Spleen (tissue), 11 donors: ENCODE data around the gene ORC4. TPM values are rescaled to one million over a fixed set of nuclear protein-coding genes. Genes with fewer than 3 reads are reported as not detected.
"Not testable (repeated sequence)": the region's sequence is repeated elsewhere in the genome, so short reads cannot be mapped to it uniquely, and the experiment has no call there.

Experiments
- DNase-seq: peaks from one replicate; pipeline ENCODE4 v3.0.0-alpha.2; 2020
- H3K27ac ChIP-seq, 8 donors: fragments of 200-600 bp; sonication (generic) in 7 of 8; 1 replicate in 4 of 8; 2 replicates in 4 of 8; pipeline versions ENCODE4 v1.5.0 to v1.8.0; 2016 to 2021; ENCODE audit warnings: inconsistent platforms in 4 of 8, mild to moderate bottlenecking in 4 of 8, moderate library complexity in 1 of 8
- H3K27me3 ChIP-seq, 7 donors: fragments of 200-600 bp; sonication (generic) in 6 of 7; replicated peaks in 1 of 7; 1 replicate in 4 of 7; 2 replicates in 3 of 7; pipeline versions ENCODE4 v1.5.0 to v1.8.0; 2016 to 2021; ENCODE audit warnings: inconsistent platforms in 3 of 7, mild to moderate bottlenecking in 1 of 7
- H3K36me3 ChIP-seq, 6 donors: fragments of 200-600 bp; sonication (generic) in 5 of 6; 1 replicate in 4 of 6; 2 replicates in 2 of 6; pipeline versions ENCODE4 v1.5.0 to v1.8.0; 2016 to 2021; ENCODE audit warnings: inconsistent platforms in 2 of 6
- H3K4me1 ChIP-seq, 6 donors: fragments of 200-600 bp; sonication (generic) in 5 of 6; 1 replicate in 3 of 6; 2 replicates in 3 of 6; pipeline versions ENCODE4 v1.5.0 to v1.8.0; 2016 to 2021; ENCODE audit warnings: inconsistent platforms in 3 of 6
- H3K4me3 ChIP-seq, 8 donors: fragments of 200-600 bp; sonication (generic) in 7 of 8; 1 replicate in 4 of 8; 2 replicates in 4 of 8; pipeline versions ENCODE4 v1.5.0 to v1.8.0; 2016 to 2021; ENCODE audit warnings: inconsistent platforms in 4 of 8, mild to moderate bottlenecking in 4 of 8, moderate library complexity in 2 of 8
- H3K9me3 ChIP-seq, 8 donors: fragments of 200-600 bp; sonication (generic) in 7 of 8; 1 replicate in 4 of 8; 2 replicates in 4 of 8; pipeline versions ENCODE4 v1.5.0 to v1.8.0; 2016 to 2021; ENCODE audit warnings: inconsistent platforms in 4 of 8
- CTCF ChIP-seq, 11 experiments: fragments of 200-600 bp in 7 of 11; fragments of 450-650 bp in 4 of 11; sonication (generic) in 4 of 11; IDR thresholded peaks in 8 of 11; conservative IDR thresholded peaks in 3 of 11; 1 replicate in 7 of 11; 2 replicates in 4 of 11; pipeline versions ENCODE4 v1.4.0 to v1.8.0; 2016 to 2021; ENCODE audit warnings: antibody characterized with exemption in 11 of 11, inconsistent platforms in 4 of 11, mild to moderate bottlenecking in 1 of 11
- POLR2A ChIP-seq, 3 donors: fragments of 450-650 bp; IDR thresholded peaks; one replicate each; pipeline ENCODE4 v1.5.1; 2017; ENCODE audit warnings: antibody characterized with exemption in 3 of 3, mild to moderate bottlenecking in 1 of 3
- POLR2AphosphoS5 ChIP-seq, 3 donors: sonication (generic); formaldehyde crosslinking; IDR thresholded peaks; one replicate each; pipeline ENCODE4 v1.5.1; 2017; ENCODE audit warnings: antibody characterized with exemption in 3 of 3
- WGBS, 5 donors: extraction: QIAGEN DNeasy Blood & Tissue Kit in 3 of 5; methylation state at CpG; one replicate each; pipeline versions ENCODE4 v1.1.5 to v1.1.7; 2013 to 2018; 5-methylcytosine and 5-hydroxymethylcytosine counted together
- intact Hi-C: fragments of 100-400 bp; cut with DNase I; formaldehyde crosslinking; loops from one replicate; pipeline ENCODE4 v1.15.0; 2023; ENCODE audit warnings: low total_unique reads
- polyA plus RNA-seq, 3 donors: library from polyadenylated mRNA; stranded (reverse); fragments of 200-250 nt; gene quantifications; one replicate each; pipeline ENCODE4 v1.2.1, GENCODE V29; 2013
- total RNA-seq, 7 donors: library from RNA; depleted of rRNA in 3 of 7; stranded (reverse); fragments of >200 nt in 3 of 7; fragmentation: NEBNext Ultra II Directional in 4 of 7; extraction: Animal tissue kit (Norgen Biotek cat#: 25700) in 4 of 7; gene quantifications; one replicate each; pipeline versions ENCODE4 v1.1.0 to v1.2.1, GENCODE V29; 2016 to 2021
- donor health status: healthy with polysubstance abuse.
- donor health status: DM: no; HTN: no; CAD: no; lungs with moderate emphysema.
- donor health status: DM: no; HTN: no; CAD: no.
- donor health status: Bipolar disorder and iron deficiency.
- donor health status: healthy.
- donor health status: DM: no; HTN: no; CAD: no.
- donor health status: DM: yes; HTN: yes; CAD: no.

ORC4 gene
- total and polyA plus RNA-seq, 10 donors = 7.3 to 72.6 (median 38.2) TPM

DNA sequence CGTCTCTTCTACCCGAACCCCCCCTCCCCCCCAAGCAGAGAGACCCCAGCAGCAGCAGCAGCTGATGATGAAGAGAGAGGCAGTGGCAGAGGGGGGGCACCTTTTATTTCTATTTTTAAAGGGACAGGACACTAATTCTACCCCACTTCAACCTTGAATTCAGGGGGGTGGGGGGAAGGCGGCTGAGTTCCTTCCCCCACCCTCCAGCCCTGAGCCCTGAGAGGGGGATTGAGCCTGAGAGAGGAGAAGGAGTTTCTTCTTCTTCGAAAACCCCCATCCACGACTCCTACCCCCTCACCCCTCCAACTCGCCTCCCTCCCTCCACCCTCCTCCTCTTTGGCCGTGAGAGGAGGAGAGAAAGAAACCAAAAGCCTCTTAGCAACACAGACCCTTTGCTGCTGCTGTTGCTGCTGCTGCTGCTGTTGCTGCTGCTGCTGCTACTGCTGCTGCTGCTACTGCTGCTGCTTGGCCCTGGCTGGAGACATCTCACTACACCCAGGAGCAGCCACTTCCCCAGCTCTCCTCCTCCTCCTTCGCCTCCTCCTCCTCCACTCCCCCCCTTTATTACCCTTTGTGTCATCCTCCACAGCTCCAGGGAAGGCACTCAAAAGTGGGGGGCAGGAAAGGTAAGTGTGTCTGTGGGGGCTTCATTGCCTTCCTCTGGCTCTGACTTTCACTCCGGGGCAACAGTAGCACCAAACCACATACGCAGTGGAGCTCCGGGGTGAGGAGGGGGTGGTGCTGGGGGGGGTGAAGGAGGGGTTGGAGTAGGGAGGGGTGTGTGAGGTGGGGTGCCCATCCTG lies 723 bp upstream of the ORC4 start, which contains the start of gene MBD5:
TSS of gene MBD5 (plus strand) at position 33 of the 803 bp plus-strand sequence.
- 0 to 2% (median 1%) methylated on average over 9 to 11 of the region's 11 CpGs for WGBS, 5 donors
- Histone ChIP-seq H3K27ac (peak within 1 kb of the TSS; percentile 78 to 99 (median 96)), H3K4me3 (peak within 1 kb of the TSS; percentile 79 to 94 (median 86)), H3K9me3 (no peaks in the 10 kb centered on the region), H3K4me1 (peaks cover 32 to 84% (median 53%) of the 10 kb centered on the region in 6 donors), H3K36me3 (peaks cover 0 to 7% (median 0%) of the 10 kb centered on the region in 6 donors), H3K27me3 (no peaks in the 10 kb centered on the region)
- intact Hi-C loops = no loop called here
- DNase-seq = peak; percentile 88
- TF ChIP-seq POLR2A (IDR thresholded peaks at IDR 0.05) (peak in 2 of 3 donors; percentile 0 to 3), POLR2AphosphoS5 (IDR thresholded peaks at IDR 0.05) (no peak)

- Histone ChIP-seq H3K9me3 (no peaks in the 10 kb centered on the region), H3K36me3 (no peaks in the 10 kb centered on the region), H3K27ac (no peak overlapping the region), H3K27me3 (no peaks in the 10 kb centered on the region), H3K4me3 (no peak overlapping the region), H3K4me1 (peaks cover 5 to 49% (median 20%) of the 10 kb centered on the region in 6 donors)
- no peak for DNase-seq
- intact Hi-C loops = loop anchor here (10.0 kb wide), 1 partner anchor 640 kb away; no protein-coding TSS in a partner anchor
- WGBS, 5 donors = 72 to 85% (median 81%) methylated on average over 5 of the region's 5 CpGs
- TF ChIP-seq CTCF (IDR thresholded peaks at IDR 0.05 in 8 of 11, conservative IDR thresholded peaks at IDR 0.05 in 3 of 11) = no peak
- no peak for TF ChIP-seq POLR2A (IDR thresholded peaks at IDR 0.05)
Observed at GRCh38 chr2:148014616-148015015, 5.9 kb downstream of the ORC4 start.

DNA sequence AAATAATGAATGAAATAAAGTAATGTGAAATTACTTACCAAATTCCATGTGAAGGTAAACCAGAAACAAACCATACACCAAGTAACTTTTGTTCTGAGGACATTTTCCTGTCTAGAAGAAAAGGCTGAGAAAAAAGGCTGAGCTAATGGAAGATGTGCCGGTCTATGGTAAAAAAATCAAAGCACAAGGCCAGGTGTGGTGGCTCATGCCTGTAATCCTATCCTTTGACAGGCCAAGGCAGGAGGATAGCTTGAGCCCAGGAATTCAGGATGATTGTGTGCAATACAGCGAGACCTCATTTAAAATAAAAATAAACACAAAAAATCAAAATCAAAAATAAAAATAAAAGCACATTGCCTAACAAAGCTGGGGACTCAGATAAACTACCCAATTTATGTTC lies 6.7 kb downstream of the ORC4 start:
- H3K4me3 ChIP-seq = no peak overlapping the region
- no peaks in the 10 kb centered on the region for H3K36me3 ChIP-seq
- peaks cover 0 to 7% (median 0%) of the 10 kb centered on the region in 8 donors for H3K9me3 ChIP-seq
- WGBS, 5 donors = 89 to 96% (median 95%) methylated on average over 2 of the region's 2 CpGs
- no peak overlapping the region for H3K27ac ChIP-seq
- no peak for DNase-seq
- intact Hi-C loops = loop anchor here (10.0 kb wide), 1 partner anchor 641 kb away; no protein-coding TSS in a partner anchor
- no peaks in the 10 kb centered on the region for H3K27me3 ChIP-seq
- H3K4me1 ChIP-seq = peaks cover 0 to 42% (median 13%) of the 10 kb centered on the region in 6 donors
- no peak for TF ChIP-seq CTCF (IDR thresholded peaks at IDR 0.05 in 8 of 11, conservative IDR thresholded peaks at IDR 0.05 in 3 of 11)
- no peak for TF ChIP-seq POLR2AphosphoS5 (IDR thresholded peaks at IDR 0.05)
- no peak for TF ChIP-seq POLR2A (IDR thresholded peaks at IDR 0.05)

- H3K36me3 ChIP-seq, H3K4me3 ChIP-seq, intact Hi-C loops, DNase-seq, H3K27ac ChIP-seq, H3K4me1 ChIP-seq, H3K27me3 ChIP-seq: not testable (repeated sequence)
- 96 to 99% (median 97%) methylated on average over 7 of the region's 7 CpGs for WGBS, 5 donors
- peaks cover 0 to 26% (median 4%) of the 10 kb centered on the region in 8 donors for H3K9me3 ChIP-seq
Observed at GRCh38 chr2:148008411-148008810, 12.1 kb downstream of the ORC4 start.

DNA sequence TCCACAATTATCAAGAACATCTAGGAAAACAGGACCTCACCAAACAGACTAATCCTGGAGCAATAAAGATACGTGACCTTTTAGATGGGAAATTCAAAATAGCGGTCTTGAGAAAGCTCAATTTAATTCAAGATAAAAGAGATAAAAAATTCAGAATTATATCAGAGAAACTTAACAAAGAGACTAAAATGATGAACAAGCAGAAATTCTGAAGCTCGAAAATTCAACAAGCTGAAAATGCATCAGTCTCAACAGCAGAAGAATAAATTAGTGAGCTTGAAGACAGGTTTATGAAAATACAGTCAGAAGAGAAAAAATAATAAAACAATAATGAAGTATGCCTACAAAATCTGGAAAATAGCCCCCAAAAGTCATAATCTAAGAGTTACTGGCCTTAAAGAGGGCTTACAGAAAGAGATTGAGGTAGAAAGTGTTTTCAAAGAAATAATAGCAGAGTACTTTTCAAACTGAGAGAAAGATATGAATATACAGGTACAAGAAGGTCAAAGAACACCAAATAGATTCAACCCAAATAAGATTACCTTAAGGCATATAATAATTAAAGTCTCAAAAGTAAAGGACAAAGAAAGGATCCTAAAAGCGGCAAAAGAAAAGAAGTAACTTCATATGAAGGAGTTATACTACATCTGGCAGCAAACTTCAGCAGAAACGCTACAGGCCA lies 13.2 kb downstream of the ORC4 start:
- 77 to 99% (median 79%) methylated on average over 5 of the region's 5 CpGs for WGBS, 5 donors
- H3K27me3 ChIP-seq = no peaks in the 10 kb centered on the region
- DNase-seq = no peak
- H3K4me3 ChIP-seq = no peak overlapping the region
- peaks cover 0 to 4% (median 0%) of the 10 kb centered on the region in 6 donors for H3K36me3 ChIP-seq
- intact Hi-C loops = no loop called here
- peaks cover 0 to 3% (median 0%) of the 10 kb centered on the region in 6 donors for H3K4me1 ChIP-seq
- peaks cover 2 to 29% (median 14%) of the 10 kb centered on the region in 8 donors for H3K9me3 ChIP-seq
- H3K27ac ChIP-seq = no peak overlapping the region
- TF ChIP-seq POLR2AphosphoS5 (IDR thresholded peaks at IDR 0.05) (no peak), POLR2A (IDR thresholded peaks at IDR 0.05) (no peak), CTCF (IDR thresholded peaks at IDR 0.05 in 8 of 11, conservative IDR thresholded peaks at IDR 0.05 in 3 of 11) (no peak)
